GM10248 (cell line): Measurements from ENCODE around the gene FDXACB1.
A peak's percentile ranks its signal among the peaks of the same experiment; 100 is the strongest.

Source experiments
- CTCF ChIA-PET: fragments of 300-600 bp; sonication (Branson Sonifier 250); formaldehyde crosslinking; extraction: SDS; loops from one replicate; lab custom pipeline; 2021; ENCODE audit warnings: antibody characterized with exemption; lab: Yijun Ruan, JAX
- POLR2A ChIA-PET: fragments of 350-650 bp; sonication (Branson Sonifier 250); formaldehyde crosslinking; extraction: SDS; loops from one replicate; lab custom pipeline; 2020; ENCODE audit warnings: antibody characterized with exemption; lab: Yijun Ruan, JAX
- DNase-seq: peaks from one replicate; pipeline ENCODE4 v3.0.0; 2012; ENCODE audit errors: extremely low spot score
- CTCF ChIP-seq: IDR thresholded peaks from 2 replicates; pipeline ENCODE4 v1.5.1; 2012; ENCODE audit warnings: mild to moderate bottlenecking, low read depth; ENCODE audit errors: extremely low read depth, missing control alignments, control extremely low read depth

The FDXACB1 gene

GRCh38 chr11:111849631-111850030 is 29.3 kb downstream of the FDXACB1 start:
- DNase-seq: no peak
- CTCF ChIA-PET: interaction anchor here (0.8 to 4.2 kb wide), 7 partner anchors 8 to 263 kb away, joined by 3 to 20 read pairs (median 3); no protein-coding TSS in a partner anchor
- POLR2A ChIA-PET: no interaction called here
- no peak for TF ChIP-seq CTCF

GRCh38 chr11:111846636-111847035 is 32.3 kb downstream of the FDXACB1 start:
- POLR2A ChIA-PET: no interaction called here
- no peak for TF ChIP-seq CTCF
- CTCF ChIA-PET: interaction anchor here (1.0 to 8.7 kb wide), 12 partner anchors 10 to 417 kb away, joined by 3 to 80 read pairs (median 7); partner anchors contain the start of gene ALG9
- no peak for DNase-seq

- no peak for TF ChIP-seq CTCF
- ChIA-PET CTCF (interaction anchor here (1.0 to 8.7 kb wide), 12 partner anchors 11 to 417 kb away, joined by 3 to 80 read pairs (median 7); partner anchors contain the start of gene ALG9), POLR2A (no interaction called here)
- DNase-seq: no peak
Measured at GRCh38 chr11:111846063-111846462, 32.9 kb downstream of the FDXACB1 start.

GRCh38 chr11:111845276-111846028 is 33.5 kb downstream of the FDXACB1 start:
- no peak for DNase-seq
- CTCF ChIA-PET: interaction anchor here (1.0 to 8.7 kb wide), 10 partner anchors 11 to 258 kb away, joined by 3 to 80 read pairs (median 10); partner anchors contain the start of gene ALG9
- POLR2A ChIA-PET: no interaction called here
- no peak for TF ChIP-seq CTCF

GRCh38 chr11:111843661-111844060 is 35.3 kb downstream of the FDXACB1 start:
- no peak for TF ChIP-seq CTCF
- no peak for DNase-seq
- ChIA-PET POLR2A (no interaction called here), CTCF (interaction anchor here (1.0 to 8.7 kb wide), 11 partner anchors 7 to 277 kb away, joined by 3 to 80 read pairs (median 9); partner anchors contain the start of gene ALG9)

GRCh38 chr11:111841370-111842053 is 37.5 kb downstream of the FDXACB1 start:
- ChIA-PET CTCF (interaction anchor here (0.8 to 8.7 kb wide), 30 partner anchors 8 to 1843 kb away, joined by 3 to 80 read pairs (median 6); partner anchors contain the start of genes ALG9 and SIK2), POLR2A (no interaction called here)

More at GRCh38 chr11:111841370-111842053, 37.5 kb downstream of the FDXACB1 start:
- peak; percentile 82 for TF ChIP-seq CTCF
- peak; percentile 70 for DNase-seq
